Measurements from ENCODE around the gene CASP14. TPM values are rescaled to one million over a fixed set of nuclear protein-coding genes. Genes with fewer than 3 reads are reported as not detected.

The CASP14 gene
- total RNA-seq, 1 experiment from 2014 or later = not detected

- TF ChIP-seq ARID4B (CRISPR knock-in tag; IDR thresholded peaks at IDR 0.05; ENCODE audit: borderline replicate concordance) (no peak), MLX (CRISPR knock-in tag; IDR thresholded peaks at IDR 0.05) (no peak), MYBL2 (CRISPR knock-in tag; IDR thresholded peaks at IDR 0.05) (no peak), ERG (CRISPR knock-in tag; IDR thresholded peaks at IDR 0.05) (no peak), ZNF425 (CRISPR knock-in tag; conservative IDR thresholded peaks at IDR 0.05) (no peak), CREB1 (CRISPR knock-in tag; IDR thresholded peaks at IDR 0.05) (no peak), NR3C1 (CRISPR knock-in tag; conservative IDR thresholded peaks at IDR 0.05; ENCODE audit: low read depth) (no peak)
Measured at GRCh38 chr19:15098460-15098859, 49.2 kb downstream of the CASP14 start (continued).

GRCh38 chr19:15099017-15099582 lies 49.8 kb downstream of the CASP14 start:
- Mint-ChIP-seq H3K4me3 (no peak overlapping the region), H3K36me3 (no peaks in the 10 kb centered on the region), H3K27ac (no peak overlapping the region), H3K27me3 (ENCODE audit: low read depth) (no peaks in the 10 kb centered on the region), H3K4me1 (no peaks in the 10 kb centered on the region), H3K9me3 (peaks cover 6% of the 10 kb centered on the region; the same call in 1 of the 2 replicates)
- ChIA-PET POLR2A (interaction anchor here (0.6 kb wide), 1 partner anchor 35 kb away, joined by 4 read pairs; no protein-coding TSS in a partner anchor), CTCF (interaction anchor here (0.7 to 3.9 kb wide), 7 partner anchors 15 to 153 kb away, joined by 3 to 103 read pairs (median 3); partner anchors contain the start of gene EPHX3)
- no peak for DNase-seq (ENCODE audit: low spot score)
- no peak for TF ChIP-seq IRF2 (CRISPR knock-in tag; IDR thresholded peaks at IDR 0.05; ENCODE audit: borderline replicate concordance, low read depth)
- peak; percentile 86; the same call in 1 of the 2 replicates for TF ChIP-seq ZNF512 (CRISPR knock-in tag; IDR thresholded peaks at IDR 0.05; ENCODE audit: borderline replicate concordance)
- no peak for ATAC-seq

GRCh38 chr19:15101479-15102082 lies 52.3 kb downstream of the CASP14 start:
- ATAC-seq (peak; percentile 93), DNase-seq (ENCODE audit: low spot score) (peak; percentile 84)
- Mint-ChIP-seq H3K4me3 (no peak overlapping the region), H3K36me3 (no peaks in the 10 kb centered on the region), H3K9me3 (peaks cover 6% of the 10 kb centered on the region; the same call in 1 of the 2 replicates), H3K4me1 (peaks cover 2% of the 10 kb centered on the region), H3K27ac (no peak overlapping the region), H3K27me3 (ENCODE audit: low read depth) (peaks cover 8% of the 10 kb centered on the region; the same call in 1 of the 2 replicates)
- CTCF ChIA-PET = interaction anchor here (0.5 to 3.9 kb wide), 63 partner anchors 9 to 940 kb away, joined by 3 to 103 read pairs (median 5); partner anchors contain the start of genes AKAP8, AKAP8L, EPHX3 and OR1I1
- POLR2A ChIA-PET = interaction anchor here (0.5 to 1.1 kb wide), 2 partner anchors 109 to 126 kb away, joined by 3 read pairs; no protein-coding TSS in a partner anchor
- no peak for TF ChIP-seq ATF6 (CRISPR knock-in tag; IDR thresholded peaks at IDR 0.05)
- TF ChIP-seq ZNF219 (CRISPR knock-in tag; IDR thresholded peaks at IDR 0.05; ENCODE audit: borderline replicate concordance) = no peak
- TF ChIP-seq GABPB1 (CRISPR knock-in tag; IDR thresholded peaks at IDR 0.05) = no peak
- TF ChIP-seq ZNF121 (CRISPR knock-in tag; IDR thresholded peaks at IDR 0.05) = peak; percentile 34; the same call in 1 of the 2 replicates
